ENCODE results near the gene UBQLN1.
"Not testable (repeated sequence)": the region's sequence is repeated elsewhere in the genome, so short reads cannot be mapped to it uniquely, and the experiment has no call there.

UBQLN1 gene

DNA sequence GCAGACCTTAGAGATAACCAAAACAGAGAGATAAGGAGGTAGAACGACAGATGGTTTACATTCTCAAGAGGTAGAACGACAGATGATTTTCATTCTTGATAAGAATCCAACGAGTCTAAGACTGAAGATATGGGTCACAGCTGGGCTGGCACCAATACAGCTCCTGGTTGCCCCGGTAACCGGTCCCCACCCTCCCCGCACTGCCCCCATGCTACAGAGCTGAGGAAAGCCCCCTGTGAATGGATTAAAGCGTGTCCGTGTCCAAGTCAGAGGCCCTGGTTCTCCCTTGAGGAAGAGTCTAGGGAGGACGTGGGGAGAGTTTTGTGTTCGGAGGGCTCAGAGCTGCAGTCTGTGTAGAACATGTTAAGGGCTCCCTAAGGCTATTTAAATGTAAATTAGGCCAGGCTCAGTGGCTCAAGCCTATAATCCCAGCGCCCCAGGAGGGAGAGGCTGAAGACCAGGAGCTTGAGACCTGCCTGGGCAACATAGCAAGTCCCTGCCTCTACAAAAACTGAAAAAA, 76.8 kb downstream of the UBQLN1 start:
- DNase-seq (ENCODE audit: low spot score), result peak; percentile 81

DNA sequence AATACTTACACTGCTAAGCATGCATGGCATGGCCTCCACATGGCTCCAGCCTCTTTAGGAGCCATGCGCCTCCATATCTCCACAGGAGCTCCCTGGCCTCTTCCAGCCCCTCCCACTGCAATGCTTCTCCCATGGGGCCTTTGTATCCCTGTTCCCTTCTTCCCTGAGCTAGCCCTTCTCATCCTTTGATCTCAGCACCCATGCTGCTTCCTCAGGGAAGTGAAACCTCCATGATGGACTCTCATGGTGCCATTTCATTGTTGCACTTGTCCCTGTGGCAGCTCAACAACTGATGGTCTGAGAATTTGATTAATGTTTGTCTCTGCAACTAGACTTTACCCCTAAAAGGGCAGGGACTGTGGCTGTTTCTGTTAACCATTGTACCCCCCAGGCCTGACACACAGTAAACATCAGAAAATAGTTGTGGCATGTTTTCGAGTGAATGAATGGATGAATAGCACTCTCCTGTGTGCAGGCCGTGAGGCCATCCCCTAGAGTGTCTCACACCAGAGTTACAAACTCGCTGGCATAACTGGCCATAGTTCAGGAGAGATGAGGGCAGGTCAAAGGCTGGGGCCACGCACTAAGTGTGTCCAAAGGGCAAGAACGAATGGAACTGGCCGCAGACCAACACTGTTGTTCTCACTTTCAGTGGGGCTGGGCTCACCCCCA, 78.2 kb downstream of the UBQLN1 start:
- DNase-seq (ENCODE audit: low spot score), result no peak

DNA sequence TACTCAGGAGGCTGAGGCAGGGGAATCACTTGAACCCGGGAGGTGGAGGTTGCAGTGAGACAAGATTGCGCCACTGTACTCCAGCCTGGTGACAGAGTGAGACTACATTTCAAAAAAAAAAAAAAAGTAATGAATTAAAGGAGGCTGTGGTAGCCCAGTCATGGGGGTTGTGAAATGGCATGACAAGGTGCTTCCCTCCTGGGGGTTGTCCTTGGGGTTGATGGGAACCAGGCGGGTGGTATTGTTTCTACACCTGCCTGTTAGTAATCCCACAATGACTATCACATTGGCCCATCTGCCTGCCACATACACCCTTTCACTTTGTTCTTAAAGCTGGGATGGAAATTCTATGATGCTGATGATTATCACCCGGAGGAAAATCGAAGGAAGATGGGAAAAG, 79.2 kb downstream of the UBQLN1 start:
- DNase-seq (ENCODE audit: low spot score), result no peak

DNA sequence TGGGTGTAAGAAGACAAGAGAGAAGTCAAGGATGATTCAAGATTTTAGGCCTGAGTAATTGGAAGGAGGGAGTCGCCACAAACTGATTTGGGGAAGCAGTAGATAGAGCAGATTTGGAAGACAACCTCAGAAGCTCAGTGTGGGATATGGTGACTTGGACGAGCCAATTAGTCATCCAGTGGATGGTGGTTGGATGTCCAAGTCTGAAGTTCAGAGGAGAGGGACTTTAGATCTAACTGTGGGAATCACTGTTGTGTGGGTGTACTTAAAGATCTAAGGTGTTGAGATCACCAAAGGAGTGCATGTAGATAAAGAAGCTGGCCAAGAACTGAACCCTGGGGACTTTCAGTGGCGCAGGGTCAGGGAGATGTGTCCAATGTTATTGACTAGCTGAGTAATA, 82.6 kb downstream of the UBQLN1 start:
- no peak for DNase-seq (ENCODE audit: low spot score)

DNA sequence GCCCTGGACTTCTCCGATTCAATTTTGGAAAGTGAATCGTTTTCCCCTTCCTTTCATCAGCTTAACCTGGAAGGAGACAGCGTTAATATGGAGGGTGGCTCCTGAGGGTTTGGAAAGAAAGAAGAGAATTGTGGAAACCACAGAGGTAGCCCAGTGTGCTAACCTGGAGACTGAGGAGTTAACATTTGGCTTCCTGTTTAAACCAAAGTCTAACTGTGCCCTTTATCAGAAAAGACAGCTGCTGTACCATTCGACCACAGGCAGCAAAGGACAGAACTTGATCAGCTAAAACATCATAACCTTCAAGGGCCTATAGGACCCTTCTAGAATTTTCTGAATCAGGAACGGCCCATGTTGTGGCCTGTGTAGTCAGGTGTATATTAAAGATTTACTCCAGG, 84.1 kb downstream of the UBQLN1 start:
- DNase-seq (ENCODE audit: low spot score), result no peak

DNA sequence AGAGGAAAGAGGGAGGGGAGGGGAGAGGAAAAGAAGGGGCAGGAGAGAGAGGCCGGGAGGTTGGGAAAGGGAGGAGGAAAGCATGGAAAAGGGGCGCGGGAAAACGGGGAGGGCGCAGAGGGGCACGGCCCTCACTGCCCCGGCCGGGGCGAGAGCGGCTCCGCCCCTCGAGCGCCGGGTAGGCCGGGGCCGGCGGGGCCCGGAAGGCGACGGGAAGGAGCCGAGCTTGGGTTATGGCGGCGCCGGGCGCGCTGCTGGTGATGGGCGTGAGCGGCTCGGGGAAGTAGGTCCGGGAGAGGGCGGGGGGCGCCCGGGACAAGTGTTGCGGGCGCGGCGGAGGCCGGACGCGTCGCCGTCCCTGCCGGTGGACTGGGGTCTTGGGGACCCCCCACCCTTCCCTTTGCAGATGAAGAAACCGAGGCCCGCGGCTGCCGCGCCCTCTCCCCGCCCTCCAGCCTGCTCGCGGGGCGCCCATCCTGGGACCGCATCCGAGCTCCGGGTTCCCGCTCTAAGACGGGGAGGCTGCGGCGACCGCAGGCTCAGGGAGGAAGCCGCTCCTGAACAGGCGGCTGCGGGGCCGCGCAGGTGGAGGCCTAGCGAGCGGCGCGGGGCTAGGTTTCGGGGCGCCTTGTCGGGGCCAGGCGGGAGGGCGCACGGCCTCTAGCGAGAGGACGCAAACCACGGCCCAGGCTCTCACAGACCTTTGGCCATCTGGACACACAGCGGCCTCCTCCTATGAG, 84.6 kb downstream of the UBQLN1 start, which contains the start of gene IDNK:
TSS of gene IDNK (plus strand) at position 205 of the 740 bp plus-strand sequence. CDS start at position 234, 29 bp downstream.
- DNase-seq (ENCODE audit: low spot score), result peak; percentile 81

DNA sequence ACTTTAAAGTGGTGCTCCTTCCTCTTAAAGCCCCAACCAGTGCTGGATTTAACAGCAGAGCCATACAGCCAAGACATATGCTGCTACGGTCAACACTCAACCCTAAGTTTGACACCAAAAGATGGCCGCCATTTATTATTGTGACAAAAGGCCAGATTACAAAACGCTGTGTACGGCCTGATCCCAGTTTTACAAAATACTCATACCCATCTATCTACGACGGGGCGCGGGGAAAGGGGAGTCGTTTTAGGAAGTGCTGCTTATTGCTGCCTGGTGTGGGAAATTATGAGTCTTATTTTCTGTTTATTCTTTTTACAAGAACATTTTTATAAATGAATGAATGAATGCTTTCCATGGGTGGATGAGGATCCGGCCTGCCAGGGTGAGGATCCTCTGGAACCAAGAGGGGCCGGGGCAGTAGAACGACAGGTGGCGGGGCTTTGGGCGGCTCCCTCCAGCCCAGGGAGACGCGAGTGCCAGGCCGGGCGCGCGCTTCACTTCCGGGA, 85.3 kb downstream of the UBQLN1 start:
- DNase-seq (ENCODE audit: low spot score), result peak; percentile 85

DNA sequence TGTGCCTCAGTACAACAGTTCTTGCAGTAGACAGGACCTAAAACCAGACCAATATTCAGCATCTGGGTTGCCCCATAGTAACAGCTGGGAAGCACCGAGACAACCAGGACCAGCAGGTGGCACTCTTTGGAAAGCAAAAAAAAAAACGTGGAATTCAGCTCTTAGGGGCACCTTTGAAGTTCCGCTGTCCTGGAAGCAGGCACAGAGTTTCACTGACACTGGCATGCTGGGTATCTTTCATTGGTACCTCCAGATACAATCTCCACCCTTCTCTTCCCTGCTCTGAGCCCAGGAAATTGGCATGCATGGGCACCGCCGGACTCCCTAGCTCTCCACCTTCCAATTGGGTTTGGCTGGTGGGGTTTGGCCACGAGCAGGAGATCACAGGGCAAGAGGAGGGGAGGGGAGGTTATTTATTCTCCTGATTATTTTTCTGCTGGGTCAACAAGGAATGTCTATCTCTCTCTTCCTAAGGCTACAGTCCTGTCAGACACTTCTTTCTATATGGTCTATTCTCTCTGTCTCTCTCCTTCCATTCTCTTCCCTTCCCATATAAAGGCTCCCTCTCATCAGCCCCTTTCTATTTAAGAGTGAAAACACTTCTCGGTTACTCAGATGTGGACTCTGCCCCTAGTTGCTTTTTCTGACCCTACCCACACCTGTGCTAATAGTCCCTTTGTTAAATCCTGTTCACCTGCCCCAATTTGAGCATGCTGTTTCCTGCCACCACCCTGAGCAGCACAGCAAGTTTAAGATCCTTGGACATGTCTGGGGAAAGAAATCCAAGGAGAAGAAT, 86.7 kb downstream of the UBQLN1 start:
- peak; percentile 76 for DNase-seq (ENCODE audit: low spot score)

DNA sequence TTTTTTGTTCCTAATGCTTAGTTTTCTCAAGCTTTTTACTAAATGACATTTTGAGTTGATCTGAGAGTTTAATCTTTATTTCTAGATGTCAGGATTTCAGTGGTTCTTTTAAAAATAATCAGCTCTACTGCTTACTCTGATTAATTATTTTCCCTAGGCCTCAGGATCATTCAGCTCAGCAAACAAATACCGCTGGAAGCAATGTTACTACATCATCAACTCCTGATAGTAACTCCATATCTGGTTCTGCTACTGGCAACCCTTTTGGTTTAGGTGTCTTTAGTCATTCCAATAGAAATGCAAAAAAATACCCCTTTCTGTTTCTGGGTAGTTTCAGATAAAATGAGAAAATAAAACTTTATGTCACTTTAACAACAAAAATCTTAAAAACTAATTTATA, 90.5 kb downstream of the UBQLN1 start:
- no peak for DNase-seq (ENCODE audit: low spot score)

DNA sequence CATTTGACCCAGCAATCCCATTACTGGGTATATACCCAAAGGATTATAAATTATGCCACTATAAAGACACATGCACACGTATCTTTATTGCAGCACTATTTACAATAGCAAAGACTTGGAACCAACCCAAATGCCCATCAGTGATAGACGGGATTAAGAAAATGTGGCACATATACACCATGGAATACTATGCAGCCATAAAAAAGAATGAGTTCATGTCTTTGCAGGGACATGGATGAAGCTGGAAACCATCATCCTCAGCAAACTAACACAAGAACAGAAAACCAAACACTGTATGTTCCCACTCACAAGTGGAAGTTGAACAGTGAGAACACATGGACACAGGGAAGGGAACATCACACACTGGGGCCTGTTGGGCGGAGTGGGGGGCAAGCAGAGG, 94.5 kb downstream of the UBQLN1 start:
- not testable (repeated sequence) for DNase-seq (ENCODE audit: low spot score)

Measured in D341Med (cell line).